ENCODE measurements around the gene ATF3. TPM values are rescaled to one million over a fixed set of nuclear protein-coding genes. Genes with fewer than 3 reads are reported as not detected.

Gene ATF3
- total RNA-seq, result 10 to 100 TPM; 38.6 to 38.9 TPM

GRCh38 chr1:212608392-212608958 lies at the start of gene ATF3:
ATF3 (plus strand) TSS chr1:212608761; CDS start chr1:212615022, 6,261 bp downstream.
- ChIA-PET CTCF (interaction anchor here (0.9 to 1.8 kb wide), 6 partner anchors 12 to 131 kb away, joined by 3 to 10 read pairs (median 5); no protein-coding TSS in a partner anchor), POLR2A (interaction anchor here (0.6 to 1.8 kb wide), 19 partner anchors 10 to 847 kb away, joined by 3 to 27 read pairs (median 4); partner anchors contain the start of genes FLVCR1, NENF and NSL1)

GRCh38 chr1:212559929-212560328 lies 48.6 kb upstream of the ATF3 start:
- POLR2A ChIA-PET, result interaction anchor here (2.6 kb wide), 1 partner anchor 49 kb away, joined by 19 read pairs; the partner anchor contains the start of gene ATF3
- CTCF ChIA-PET, result no interaction called here

- POLR2A ChIA-PET, result no interaction called here
- CTCF ChIA-PET, result no interaction called here
Observed at GRCh38 chr1:212560933-212561460, 47.6 kb upstream of the ATF3 start.

- CTCF ChIA-PET, result no interaction called here
- POLR2A ChIA-PET, result no interaction called here
Observed at GRCh38 chr1:212561501-212561931, 47.0 kb upstream of the ATF3 start.

- CTCF ChIA-PET, result interaction anchor here (0.6 kb wide), 1 partner anchor 17 kb away, joined by 3 read pairs; no protein-coding TSS in a partner anchor
Observed at GRCh38 chr1:212562771-212563170, 45.8 kb upstream of the ATF3 start.

GRCh38 chr1:212565079-212565478 lies 43.5 kb upstream of the ATF3 start:
- ChIA-PET CTCF (interaction anchor here (1.3 kb wide), 1 partner anchor 88 kb away, joined by 3 read pairs; no protein-coding TSS in a partner anchor), POLR2A (no interaction called here)

More at GRCh38 chr1:212562771-212563170, 45.8 kb upstream of the ATF3 start:
- POLR2A ChIA-PET, result no interaction called here

- CTCF ChIA-PET, result interaction anchor here (1.2 to 1.9 kb wide), 3 partner anchors 11 to 100 kb away, joined by 3 to 5 read pairs (median 3); no protein-coding TSS in a partner anchor
- POLR2A ChIA-PET, result interaction anchor here (0.5 to 2.4 kb wide), 2 partner anchors 28 to 43 kb away, joined by 6 to 22 read pairs; partner anchors contain the start of gene ATF3
Observed at GRCh38 chr1:212565571-212566305, 42.8 kb upstream of the ATF3 start.

- CTCF ChIA-PET, result interaction anchor here (0.9 to 1.9 kb wide), 6 partner anchors 12 to 98 kb away, joined by 3 to 10 read pairs (median 4); partner anchors contain the start of gene ATF3
- POLR2A ChIA-PET, result interaction anchor here (0.5 to 2.4 kb wide), 3 partner anchors 8 to 42 kb away, joined by 5 to 22 read pairs (median 6); partner anchors contain the start of gene ATF3
Observed at GRCh38 chr1:212566522-212567479, 41.8 kb upstream of the ATF3 start.

- POLR2A ChIA-PET, result interaction anchor here (1.5 to 2.4 kb wide), 2 partner anchors 9 to 41 kb away, joined by 5 to 22 read pairs; partner anchors contain the start of gene ATF3
- CTCF ChIA-PET, result interaction anchor here (1.7 to 1.9 kb wide), 3 partner anchors 35 to 98 kb away, joined by 4 to 10 read pairs (median 5); partner anchors contain the start of gene ATF3
Observed at GRCh38 chr1:212567638-212568037, 40.9 kb upstream of the ATF3 start.

- ChIA-PET CTCF (no interaction called here), POLR2A (no interaction called here)
Observed at GRCh38 chr1:212568978-212569537, 39.5 kb upstream of the ATF3 start.

- ChIA-PET CTCF (no interaction called here), POLR2A (no interaction called here)
Observed at GRCh38 chr1:212574732-212575131, 33.8 kb upstream of the ATF3 start.

GRCh38 chr1:212575333-212575732 lies 33.2 kb upstream of the ATF3 start:
- ChIA-PET POLR2A (no interaction called here), CTCF (no interaction called here)

GRCh38 chr1:212578041-212578440 lies 30.5 kb upstream of the ATF3 start:
- POLR2A ChIA-PET, result no interaction called here
- CTCF ChIA-PET, result interaction anchor here (0.7 kb wide), 1 partner anchor 88 kb away, joined by 6 read pairs; no protein-coding TSS in a partner anchor

GRCh38 chr1:212581034-212581433 lies 27.5 kb upstream of the ATF3 start:
- ChIA-PET CTCF (no interaction called here), POLR2A (no interaction called here)

- CTCF ChIA-PET, result interaction anchor here (1.1 kb wide), 1 partner anchor 105 kb away, joined by 6 read pairs; no protein-coding TSS in a partner anchor
- POLR2A ChIA-PET, result no interaction called here
Observed at GRCh38 chr1:212582291-212582690, 26.3 kb upstream of the ATF3 start.

- ChIA-PET CTCF (interaction anchor here (1.1 kb wide), 1 partner anchor 106 kb away, joined by 6 read pairs; no protein-coding TSS in a partner anchor), POLR2A (no interaction called here)
Observed at GRCh38 chr1:212582808-212583615, 25.5 kb upstream of the ATF3 start.

GRCh38 chr1:212583643-212584042 lies 24.9 kb upstream of the ATF3 start:
- POLR2A ChIA-PET, result no interaction called here
- CTCF ChIA-PET, result no interaction called here

All from activated CD8-positive, alpha-beta memory T cell treated with anti-CD3 and anti-CD28 coated beads for 36 hours (primary cell).